Osteoblast (primary cell): ENCODE measurements around the gene TMPRSS2. TPM values are rescaled to one million over a fixed set of nuclear protein-coding genes. Genes with fewer than 3 reads are reported as not detected.

Experiments
- DNase-seq: peaks from one replicate; pipeline ENCODE4 v3.0.0; 2011; ENCODE audit warnings: low spot score, mixed read lengths; ENCODE audit not compliant: insufficient read length; ENCODE audit errors: missing footprints
- H2AFZ ChIP-seq: 2 replicates; pipeline ENCODE4 v1.6.0; 2011; ENCODE audit warnings: mild to moderate bottlenecking, low read length
- H3K27ac ChIP-seq: 2 replicates; pipeline ENCODE4 v1.5.1; 2011; ENCODE audit warnings: mild to moderate bottlenecking, low read depth, low read length, moderate library complexity
- H3K27me3 ChIP-seq: 2 replicates; pipeline ENCODE4 v1.6.0; 2012; ENCODE audit warnings: mild to moderate bottlenecking, control low read depth, inconsistent platforms, low read length, moderate library complexity; ENCODE audit not compliant: insufficient read depth
- H3K36me3 ChIP-seq: 2 replicates; pipeline ENCODE4 v1.5.1; 2011; ENCODE audit warnings: mild to moderate bottlenecking, low read length, control low read depth, moderate library complexity; ENCODE audit not compliant: insufficient read depth
- H3K4me1 ChIP-seq: 2 replicates; pipeline ENCODE4 v1.5.1; 2011; ENCODE audit warnings: mild to moderate bottlenecking, low read length, control low read depth, moderate library complexity; ENCODE audit not compliant: insufficient read depth
- H3K4me2 ChIP-seq: 2 replicates; pipeline ENCODE4 v1.6.0; 2011; ENCODE audit warnings: mild to moderate bottlenecking, low read length; ENCODE audit not compliant: insufficient read depth
- H3K4me3 ChIP-seq: fragments of 200-600 bp; sonication (generic); 3 replicates; pipeline ENCODE4 v1.5.1; 2012; ENCODE audit warnings: mild to moderate bottlenecking, low read length, inconsistent platforms; ENCODE audit not compliant: insufficient read depth
- H3K79me2 ChIP-seq: 2 replicates; pipeline ENCODE4 v1.6.0; 2012; ENCODE audit warnings: mild to moderate bottlenecking, low read length, control low read depth, inconsistent platforms; ENCODE audit not compliant: insufficient read depth
- H3K9me3 ChIP-seq: 2 replicates; pipeline ENCODE4 v1.5.1; 2011; ENCODE audit warnings: low read depth, low read length, control low read depth
- H4K20me1 ChIP-seq: 2 replicates; pipeline ENCODE4 v1.6.0; 2012; ENCODE audit warnings: mild to moderate bottlenecking, low read length, control low read depth; ENCODE audit not compliant: insufficient read depth
- CTCF ChIP-seq: IDR thresholded peaks from 2 replicates; pipeline ENCODE4 v1.5.1; 2011; ENCODE audit warnings: mild to moderate bottlenecking, low read depth, low read length, moderate library complexity; ENCODE audit errors: extremely low read depth
- total RNA-seq: library from RNA; depleted of rRNA; stranded (reverse); fragments of >200 nt; gene quantifications from 2 replicates; pipeline ENCODE4 v1.2.3, GENCODE V29; 2012

The TMPRSS2 gene
- total RNA-seq, 1 donor = not detected

DNA sequence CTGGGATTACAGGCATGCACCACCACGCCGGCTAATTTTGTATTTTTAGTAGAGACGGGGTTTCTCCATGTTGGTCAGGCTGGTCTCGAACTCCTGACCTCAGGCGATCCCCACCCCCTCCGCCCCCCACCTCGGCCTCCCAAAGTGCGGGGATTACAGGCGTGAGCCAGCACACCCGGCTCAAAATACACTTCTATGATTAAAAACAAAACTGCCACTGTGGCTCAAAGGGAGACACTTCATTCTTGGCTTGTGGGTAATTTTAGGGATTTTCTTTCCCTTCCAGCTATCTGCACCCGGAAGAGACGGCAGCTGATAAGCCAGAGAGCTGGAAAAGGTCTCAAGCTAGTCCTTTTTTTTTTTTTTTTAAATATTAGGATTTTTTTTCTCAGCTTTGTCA lies 24.5 kb downstream of the TMPRSS2 start:
- no peak for DNase-seq
- H3K27ac ChIP-seq = no peak overlapping the region
- no peaks in the 10 kb centered on the region for H4K20me1 ChIP-seq
- H3K36me3 ChIP-seq = no peaks in the 10 kb centered on the region
- no peaks in the 10 kb centered on the region for H3K79me2 ChIP-seq
- H3K4me3 ChIP-seq = no peak overlapping the region
- no peaks in the 10 kb centered on the region for H3K27me3 ChIP-seq
- TF ChIP-seq CTCF = no peak
- H3K9me3 ChIP-seq = no peaks in the 10 kb centered on the region
- H3K4me1 ChIP-seq = peaks cover 29% of the 10 kb centered on the region
- no peak overlapping the region for H3K4me2 ChIP-seq
- H2AFZ ChIP-seq = no peak overlapping the region

DNA sequence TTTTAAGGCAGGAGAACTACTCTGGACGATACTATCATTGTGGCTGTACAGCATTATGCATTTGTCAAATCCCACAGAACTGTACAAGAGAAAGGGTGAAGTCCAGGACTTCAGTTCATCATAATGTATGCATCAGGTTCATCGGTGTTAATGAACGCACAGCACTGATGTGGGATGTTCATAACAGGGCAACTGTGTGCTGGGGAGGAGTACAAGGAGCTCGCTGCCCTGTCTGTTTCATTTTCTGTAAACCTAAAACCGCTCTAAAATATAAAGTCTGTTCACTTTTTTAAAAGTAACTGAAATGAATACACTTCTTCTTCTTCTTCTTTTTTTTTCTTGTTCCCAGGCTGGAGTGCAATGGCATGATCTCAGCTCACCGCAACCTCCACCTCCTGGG lies 25.0 kb downstream of the TMPRSS2 start:
- peak overlapping the region; percentile 44 for H3K27ac ChIP-seq
- no peaks in the 10 kb centered on the region for H3K79me2 ChIP-seq
- H4K20me1 ChIP-seq = no peaks in the 10 kb centered on the region
- peak overlapping the region; percentile 8 for H3K4me2 ChIP-seq
- no peak for DNase-seq
- TF ChIP-seq CTCF = no peak
- no peaks in the 10 kb centered on the region for H3K9me3 ChIP-seq
- no peak overlapping the region for H2AFZ ChIP-seq
- no peak overlapping the region for H3K4me3 ChIP-seq
- peaks cover 29% of the 10 kb centered on the region for H3K4me1 ChIP-seq
- H3K36me3 ChIP-seq = no peaks in the 10 kb centered on the region
- no peaks in the 10 kb centered on the region for H3K27me3 ChIP-seq

GRCh38 chr21:41482301-41482700 lies 25.7 kb downstream of the TMPRSS2 start:
- peak overlapping the region; percentile 21 for H2AFZ ChIP-seq

GRCh38 chr21:41481191-41481590 lies 26.8 kb downstream of the TMPRSS2 start:
- Histone ChIP-seq H3K27ac (no peak overlapping the region), H3K4me3 (no peak overlapping the region), H2AFZ (no peak overlapping the region), H3K4me1 (peaks cover 24% of the 10 kb centered on the region), H3K27me3 (no peaks in the 10 kb centered on the region), H3K79me2 (no peaks in the 10 kb centered on the region), H4K20me1 (no peaks in the 10 kb centered on the region), H3K36me3 (no peaks in the 10 kb centered on the region), H3K4me2 (no peak overlapping the region), H3K9me3 (no peaks in the 10 kb centered on the region)
- peak; percentile 88 for DNase-seq
- no peak for TF ChIP-seq CTCF

More at GRCh38 chr21:41482301-41482700, 25.7 kb downstream of the TMPRSS2 start:
- no peaks in the 10 kb centered on the region for H3K36me3 ChIP-seq
- peaks cover 32% of the 10 kb centered on the region for H3K4me1 ChIP-seq
- no peaks in the 10 kb centered on the region for H3K27me3 ChIP-seq
- TF ChIP-seq CTCF = no peak
- H3K79me2 ChIP-seq = no peaks in the 10 kb centered on the region
- no peaks in the 10 kb centered on the region for H4K20me1 ChIP-seq
- H3K4me2 ChIP-seq = peak overlapping the region; percentile 8
- H3K27ac ChIP-seq = peak overlapping the region; percentile 44
- no peak for DNase-seq
- H3K9me3 ChIP-seq = no peaks in the 10 kb centered on the region
- no peak overlapping the region for H3K4me3 ChIP-seq
